CD4-positive, alpha-beta T cell treated with Interleukin-2 at 100 ng/mL for 4 hours (primary cell): ENCODE results near the gene NLRP1.

ENCODE experiments used
- DNase-seq: peaks from one replicate; pipeline ENCODE4 v3.0.0-alpha.2; 2020; ENCODE audit warnings: low spot score

NLRP1 gene

GRCh38 chr17:5584383-5585286, at the start of gene NLRP1:
NLRP1 (minus strand) TSS chr17:5584509; CDS start chr17:5583957, 552 bp downstream.
- DNase-seq = peak; percentile 95

- no peak for DNase-seq
Measured at GRCh38 chr17:5631958-5632590, 47.8 kb upstream of the NLRP1 start.

- DNase-seq = no peak
Measured at GRCh38 chr17:5630434-5630833, 46.1 kb upstream of the NLRP1 start.

- DNase-seq = no peak
Measured at GRCh38 chr17:5629128-5629527, 44.8 kb upstream of the NLRP1 start.

- no peak for DNase-seq
Measured at GRCh38 chr17:5628262-5628661, 44.0 kb upstream of the NLRP1 start.

- DNase-seq = no peak
Measured at GRCh38 chr17:5624211-5624610, 39.9 kb upstream of the NLRP1 start.

- no peak for DNase-seq
Measured at GRCh38 chr17:5621729-5622128, 37.4 kb upstream of the NLRP1 start.

- DNase-seq = no peak
Measured at GRCh38 chr17:5621026-5621425, 36.7 kb upstream of the NLRP1 start.

GRCh38 chr17:5619088-5619740, 34.9 kb upstream of the NLRP1 start:
- no peak for DNase-seq

- DNase-seq = no peak
Measured at GRCh38 chr17:5618476-5618875, 34.2 kb upstream of the NLRP1 start.

GRCh38 chr17:5615476-5615875, 31.2 kb upstream of the NLRP1 start:
- DNase-seq = no peak

- DNase-seq = no peak
Measured at GRCh38 chr17:5610956-5611355, 26.6 kb upstream of the NLRP1 start.

GRCh38 chr17:5608399-5609112, 24.2 kb upstream of the NLRP1 start:
- DNase-seq = no peak

- no peak for DNase-seq
Measured at GRCh38 chr17:5607946-5608345, 23.6 kb upstream of the NLRP1 start.

- DNase-seq = no peak
Measured at GRCh38 chr17:5605452-5605851, 21.1 kb upstream of the NLRP1 start.

- DNase-seq = no peak
Measured at GRCh38 chr17:5600041-5600440, 15.7 kb upstream of the NLRP1 start.

- DNase-seq = no peak
Measured at GRCh38 chr17:5598457-5598856, 14.1 kb upstream of the NLRP1 start.

GRCh38 chr17:5596421-5596820, 12.1 kb upstream of the NLRP1 start:
- no peak for DNase-seq

GRCh38 chr17:5595831-5596230, 11.5 kb upstream of the NLRP1 start:
- DNase-seq = no peak

- peak; percentile 66 for DNase-seq
Measured at GRCh38 chr17:5592382-5592781, 8.1 kb upstream of the NLRP1 start.

GRCh38 chr17:5591966-5592365, 7.7 kb upstream of the NLRP1 start:
- DNase-seq = no peak

- DNase-seq = no peak
Measured at GRCh38 chr17:5588584-5588983, 4.3 kb upstream of the NLRP1 start.
